Measurements from ENCODE around the gene DOCK1. TPM values are rescaled to one million over a fixed set of nuclear protein-coding genes. Genes with fewer than 3 reads are reported as not detected.
A peak's percentile ranks its signal among the peaks of the same experiment; 100 is the strongest.

The DOCK1 gene
- total RNA-seq, 1 experiment from 2014 or later: 16.4 TPM

- no peak for DNase-seq (ENCODE audit: low read depth)
Measured at GRCh38 chr10:126950401-126951105, 45.3 kb downstream of the DOCK1 start.

DNA sequence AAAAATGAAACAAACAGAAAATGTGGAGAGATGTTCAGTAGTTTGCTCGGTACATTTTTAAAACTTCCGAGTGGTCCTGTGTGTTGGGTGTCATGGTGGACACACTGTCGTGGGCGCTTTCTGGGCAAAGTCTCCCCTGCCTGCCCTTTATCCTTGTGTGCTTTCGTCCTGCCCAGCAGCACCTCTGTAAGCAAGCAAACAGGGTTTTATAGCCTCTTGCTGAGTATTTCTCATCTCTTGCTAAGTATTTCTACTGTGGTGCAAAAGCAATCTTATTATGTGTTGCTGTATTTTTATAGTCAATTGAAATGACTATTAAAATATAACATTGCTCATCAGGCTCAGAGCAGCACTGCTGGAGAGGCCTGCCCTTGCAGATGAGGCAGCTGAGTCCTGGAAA lies 48.7 kb downstream of the DOCK1 start:
- DNase-seq (ENCODE audit: low read depth): no peak

DNA sequence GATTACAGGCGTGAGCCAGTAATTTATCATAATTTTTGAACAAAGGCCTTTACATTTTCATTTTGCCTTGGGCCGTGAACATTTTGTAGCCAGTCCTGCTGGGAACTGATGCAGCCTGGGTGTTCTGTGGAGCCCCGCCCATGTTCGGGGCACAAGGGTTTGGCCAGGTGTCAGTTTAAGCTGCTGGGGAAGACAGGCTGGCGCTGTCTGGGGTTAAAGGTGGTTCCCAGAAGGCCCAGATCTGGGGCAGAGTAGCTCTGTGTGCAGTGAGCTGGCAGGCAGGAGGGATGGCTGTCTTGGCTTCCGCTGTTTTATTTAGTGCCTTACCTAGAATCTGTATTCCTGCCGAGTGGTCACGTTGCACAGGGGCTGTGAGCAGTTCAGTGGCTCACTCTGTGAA lies 50.2 kb downstream of the DOCK1 start:
- DNase-seq (ENCODE audit: low read depth): no peak

GRCh38 chr10:126955934-126956711 lies 50.9 kb downstream of the DOCK1 start:
- no peak for DNase-seq (ENCODE audit: low read depth)

GRCh38 chr10:126956712-126957108 lies 51.5 kb downstream of the DOCK1 start:
- no peak for DNase-seq (ENCODE audit: low read depth)

GRCh38 chr10:126957111-126957510 lies 51.9 kb downstream of the DOCK1 start:
- DNase-seq (ENCODE audit: low read depth): no peak

GRCh38 chr10:126959431-126959830 lies 54.2 kb downstream of the DOCK1 start:
- DNase-seq (ENCODE audit: low read depth): no peak

DNA sequence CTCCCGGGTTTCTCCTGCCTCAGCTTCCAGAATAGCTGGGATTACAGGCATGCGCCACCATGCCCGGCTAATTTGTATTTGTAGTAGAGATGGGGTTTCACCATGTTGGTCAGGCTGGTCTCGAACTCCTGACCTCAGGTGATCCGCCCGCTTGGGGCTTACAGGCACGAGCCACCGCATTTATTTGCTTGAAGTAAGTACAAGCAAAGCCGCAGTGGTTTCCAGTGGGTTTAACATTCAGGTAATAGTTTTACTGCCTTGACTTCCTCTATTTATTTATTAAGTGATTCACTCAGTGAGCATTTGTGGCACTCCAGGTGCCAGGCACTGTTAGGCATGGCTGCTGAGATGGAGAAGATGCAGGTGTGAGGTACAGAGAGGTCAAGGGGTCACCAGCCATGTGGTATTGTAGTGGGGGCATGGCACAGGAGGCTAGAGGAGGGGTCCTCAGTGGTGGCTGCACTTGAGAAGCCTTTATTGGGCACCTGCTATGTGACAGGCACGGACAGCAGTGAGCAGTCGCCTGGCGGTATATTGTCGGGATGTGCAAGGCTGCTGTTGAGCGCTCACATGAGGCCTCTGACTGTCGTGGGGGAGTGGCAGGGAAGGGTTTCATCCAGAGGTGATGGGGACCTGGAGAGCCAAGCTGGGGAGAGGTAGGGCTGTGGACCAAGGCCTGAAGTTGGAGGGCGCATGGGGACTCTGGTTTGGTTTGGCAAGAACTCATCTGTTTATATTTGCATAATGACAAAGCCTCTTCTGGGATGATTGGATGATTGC lies 54.9 kb downstream of the DOCK1 start:
- DNase-seq (ENCODE audit: low read depth): no peak

DNA sequence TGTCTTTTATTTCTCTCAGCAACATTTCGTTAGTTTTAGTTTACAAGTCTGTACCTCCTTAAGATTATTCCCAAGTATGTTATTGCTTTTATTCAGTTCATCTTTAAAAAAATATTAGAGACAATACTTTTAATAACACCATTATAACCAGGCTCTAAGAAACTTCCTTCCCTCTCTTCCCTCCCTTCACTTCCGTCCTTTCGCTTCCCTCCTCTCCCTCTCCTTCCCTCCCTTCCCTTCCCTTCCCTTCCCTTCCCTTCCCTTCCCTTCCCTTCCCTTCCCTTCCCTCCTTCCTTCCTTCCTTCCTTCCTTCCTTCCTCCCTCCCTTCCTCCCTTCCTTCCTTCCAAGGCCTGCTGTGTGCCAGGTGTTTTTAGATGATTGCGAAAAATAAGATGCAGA lies 58.1 kb downstream of the DOCK1 start:
- DNase-seq (ENCODE audit: low read depth): no peak

- no peak for DNase-seq (ENCODE audit: low read depth)
Measured at GRCh38 chr10:126964190-126964589, 59.0 kb downstream of the DOCK1 start.

GRCh38 chr10:126966938-126967337 lies 61.7 kb downstream of the DOCK1 start:
- DNase-seq (ENCODE audit: low read depth): no peak

- peak; percentile 11 for DNase-seq (ENCODE audit: low read depth)
Measured at GRCh38 chr10:126969310-126969709, 64.1 kb downstream of the DOCK1 start.

- peak; percentile 74 for DNase-seq (ENCODE audit: low read depth)
Measured at GRCh38 chr10:126972635-126973414, 67.6 kb downstream of the DOCK1 start.

- DNase-seq (ENCODE audit: low read depth): no peak
Measured at GRCh38 chr10:126975221-126975620, 70.0 kb downstream of the DOCK1 start.

DNA sequence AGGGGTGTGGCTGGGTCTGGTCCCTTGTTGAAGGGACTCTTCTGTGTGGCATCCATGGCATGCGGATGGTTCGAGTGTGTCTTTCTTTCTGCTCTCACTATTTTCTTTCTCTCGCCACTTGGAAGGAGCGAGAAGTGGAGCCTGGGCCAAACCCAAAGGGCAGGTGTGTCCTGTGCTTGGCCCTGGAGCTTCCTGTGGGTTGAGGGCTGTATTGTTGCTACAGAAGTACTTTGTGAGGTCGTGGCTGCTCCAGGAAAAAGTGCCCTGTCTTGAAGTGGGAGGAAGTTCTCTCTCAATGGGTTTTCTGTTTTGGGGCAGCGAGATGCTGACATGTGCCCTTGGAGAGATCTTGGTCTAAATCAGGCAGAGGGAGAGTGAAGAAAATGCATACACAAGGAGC lies 72.0 kb downstream of the DOCK1 start:
- DNase-seq (ENCODE audit: low read depth): no peak

- no peak for DNase-seq (ENCODE audit: low read depth)
Measured at GRCh38 chr10:126979311-126979710, 74.1 kb downstream of the DOCK1 start.

GRCh38 chr10:126993208-126993607 lies 88.0 kb downstream of the DOCK1 start:
- DNase-seq (ENCODE audit: low read depth): no peak

DNA sequence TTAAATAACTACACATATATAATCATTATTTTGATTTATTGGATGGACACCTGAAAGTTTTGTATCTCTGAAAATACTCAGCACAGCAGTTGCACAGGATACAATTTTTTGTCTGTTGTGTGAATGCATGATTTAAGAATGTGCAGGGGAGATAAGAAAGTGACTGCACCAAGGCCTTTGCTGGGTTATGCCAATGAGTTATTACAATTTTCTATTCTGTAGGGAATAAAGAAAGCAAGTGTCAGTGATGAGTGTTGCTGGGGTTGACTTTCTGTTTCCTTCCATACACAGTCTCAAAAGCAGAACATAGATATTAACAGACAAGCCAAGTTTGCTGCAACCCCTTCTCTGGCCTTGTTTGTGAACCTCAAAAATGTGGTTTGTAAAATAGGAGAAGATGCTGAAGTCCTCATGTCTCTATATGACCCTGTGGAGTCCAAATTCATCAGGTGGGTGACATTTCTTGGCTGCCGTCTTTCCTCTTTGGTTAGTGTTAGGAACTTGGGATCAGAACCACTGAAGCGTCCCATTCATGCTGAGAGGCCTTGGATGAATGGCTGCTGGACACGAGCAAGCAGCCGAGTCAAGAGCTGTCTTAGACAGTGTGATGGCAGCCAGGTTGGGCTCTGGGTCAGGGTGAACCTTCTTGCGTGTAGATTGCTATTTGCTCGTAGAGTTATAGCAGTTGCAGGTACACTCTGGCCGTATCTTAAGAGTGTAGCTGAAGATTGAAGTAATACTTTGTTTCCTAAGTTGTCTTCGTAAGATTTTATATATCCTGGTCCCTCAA lies 92.8 kb downstream of the DOCK1 start:
- DNase-seq (ENCODE audit: low read depth): no peak

DNA sequence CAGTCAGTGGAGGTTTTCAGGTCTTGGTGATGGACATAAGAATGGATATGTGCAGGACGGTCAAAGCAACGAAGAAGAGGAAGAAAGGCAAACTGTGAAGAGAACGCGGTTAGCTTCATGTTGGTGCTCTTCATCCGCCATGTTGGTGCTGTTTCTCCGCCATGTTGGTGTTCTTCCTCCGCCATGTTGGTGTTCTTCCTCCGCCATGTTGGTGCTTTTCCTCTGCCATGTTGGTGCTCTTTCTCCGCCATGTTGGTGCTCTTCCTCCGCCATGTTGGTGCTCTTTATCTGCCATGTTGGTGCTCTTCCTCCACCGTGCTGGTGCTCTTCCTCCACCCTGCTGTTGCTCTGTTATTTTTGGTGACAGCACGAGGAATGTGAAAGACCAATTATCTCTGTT lies 95.4 kb downstream of the DOCK1 start:
- no peak for DNase-seq (ENCODE audit: low read depth)

DNA sequence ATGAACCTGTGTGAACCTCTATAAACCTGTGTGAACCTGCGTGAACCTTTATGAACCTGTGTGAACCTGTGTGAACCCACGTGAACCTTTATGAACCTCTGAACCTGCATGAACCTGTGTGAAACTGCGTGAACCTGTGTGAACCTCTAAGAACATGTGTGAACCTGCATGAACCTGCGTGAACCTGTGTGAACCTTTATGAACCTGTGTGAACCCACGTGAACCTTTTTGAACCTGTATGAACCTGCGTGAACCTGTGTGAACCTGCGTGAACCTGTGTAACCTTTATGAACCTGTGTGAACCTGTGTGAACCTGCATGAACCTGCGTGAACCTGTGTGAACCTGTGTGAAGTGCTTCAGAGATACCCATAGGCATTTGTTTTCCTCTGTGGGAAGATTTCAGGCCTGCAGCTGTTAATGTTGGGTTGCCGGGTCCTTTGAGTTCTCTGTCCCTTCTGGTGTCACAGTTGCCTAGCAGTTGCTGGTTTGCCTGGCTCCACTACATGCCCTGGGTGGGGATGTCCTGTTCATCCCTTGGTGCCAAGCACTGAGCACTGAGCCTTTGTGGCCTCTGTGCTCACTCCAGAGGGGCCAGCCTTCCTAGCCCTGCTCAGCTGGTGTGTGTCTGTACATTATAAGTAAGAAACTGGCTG lies 97.9 kb downstream of the DOCK1 start:
- DNase-seq (ENCODE audit: low read depth): no peak
